ENCODE data around the gene TRANK1.

GRCh38 chr3:36833160-36833814 is 111.6 kb downstream of the TRANK1 start:
- TF ChIP-seq SUZ12 (IDR thresholded peaks at IDR 0.05; ENCODE audit: extremely low read depth, insufficient read depth, insufficient read length) (no peak), ZNF274 (IDR thresholded peaks at IDR 0.05; ENCODE audit: low read depth, low read length) (no peak), YY1 (IDR thresholded peaks at IDR 0.05; ENCODE audit: insufficient read depth, insufficient read length) (no peak)

Measured in NT2/D1 (cell line).